T-cell (primary cell): Measurements from ENCODE around the gene MIB2. TPM values are rescaled to one million over a fixed set of nuclear protein-coding genes. Genes with fewer than 3 reads are reported as not detected.
"Not testable (repeated sequence)": the region's sequence is repeated elsewhere in the genome, so short reads cannot be mapped to it uniquely, and the experiment has no call there.

ENCODE experiments used
- ATAC-seq, 4 experiments: fragments of 200-7000 bp in 3 of 4; fragments of 150-1000 bp in 1 of 4; cut with Tn5 transposase; replicated peaks in 1 of 4; 1 replicate in 3 of 4; 2 replicates in 1 of 4; pipeline ENCODE4 v1.10.0; 2021; ENCODE audit warnings: moderate library complexity in 3 of 4, mild to moderate bottlenecking in 2 of 4, moderate number of reproducible peaks in 1 of 4
- CTCF ChIA-PET, 2 donors: fragments of 300-600 bp; sonication (Branson Sonifier 250); formaldehyde crosslinking; loops; one replicate each; lab custom pipeline; 2022; ENCODE audit warnings: antibody characterized with exemption in 2 of 2; lab: Charles Lee
- POLR2A ChIA-PET, 2 donors: fragments of 300-600 bp; sonication (Branson Sonifier 250); formaldehyde crosslinking; loops; one replicate each; lab custom pipeline; 2022; ENCODE audit warnings: antibody characterized with exemption in 2 of 2; lab: Charles Lee
- DNase-seq, 35 experiments: peaks; one replicate each; pipeline versions ENCODE4 v3.0.0 to v3.0.0-alpha.2; 2013 to 2023
- H3K27ac ChIP-seq: one replicate; pipeline ENCODE4 v1.5.1; 2013; ENCODE audit warnings: low read length
- H3K27me3 ChIP-seq, 2 experiments: replicated peaks in 1 of 2; 1 replicate in 1 of 2; 2 replicates in 1 of 2; pipeline versions ENCODE4 v1.6.1 to v1.7.0; 2013; ENCODE audit warnings: low read length in 1 of 2, mixed read lengths in 1 of 2; ENCODE audit not compliant: control insufficient read depth in 2 of 2, insufficient read depth in 2 of 2; ENCODE audit errors: extremely low read depth in 1 of 2
- H3K36me3 ChIP-seq, 2 donors: 1 replicate in 1 of 2; 2 replicates in 1 of 2; pipeline versions ENCODE4 v1.6.1 to v1.7.0; 2013; ENCODE audit warnings: low read length in 1 of 2; ENCODE audit not compliant: control insufficient read depth in 2 of 2, insufficient read depth in 1 of 2; ENCODE audit errors: extremely low read depth in 1 of 2
- H3K4me1 ChIP-seq, 2 experiments: 1 replicate in 1 of 2; 2 replicates in 1 of 2; pipeline versions ENCODE4 v1.6.1 to v1.7.0; 2013; ENCODE audit warnings: low read length in 2 of 2, mixed read lengths in 1 of 2; ENCODE audit not compliant: insufficient read depth in 2 of 2, control insufficient read depth in 1 of 2; ENCODE audit errors: extremely low read depth in 1 of 2
- H3K4me3 ChIP-seq, 2 donors: 1 replicate in 1 of 2; 2 replicates in 1 of 2; pipeline versions ENCODE4 v1.5.1 to v1.7.0; 2013; ENCODE audit warnings: mild to moderate bottlenecking in 2 of 2, low read length in 1 of 2, moderate library complexity in 1 of 2; ENCODE audit not compliant: control insufficient read depth in 1 of 2; ENCODE audit errors: extremely low read depth in 1 of 2
- H3K9me3 ChIP-seq: 2 replicates; pipeline ENCODE4 v1.7.0; 2013
- H3K27ac Mint-ChIP-seq, 2 donors: one replicate each; pipeline ENCODE4 v1.8.0; 2020 to 2021; ENCODE audit warnings: mild to moderate bottlenecking in 2 of 2, mixed read lengths in 2 of 2
- H3K27me3 Mint-ChIP-seq, 2 donors: one replicate each; pipeline ENCODE4 v1.8.0; 2021 to 2022; ENCODE audit warnings: mixed read lengths in 2 of 2
- H3K36me3 Mint-ChIP-seq: one replicate; pipeline ENCODE4 v1.8.0; 2021; ENCODE audit warnings: mixed read lengths
- H3K4me1 Mint-ChIP-seq, 3 donors: one replicate each; pipeline ENCODE4 v1.8.0; 2020 to 2022; ENCODE audit warnings: mixed read lengths in 3 of 3, mild to moderate bottlenecking in 1 of 3
- H3K4me3 Mint-ChIP-seq, 3 donors: one replicate each; pipeline ENCODE4 v1.8.0; 2020 to 2022; ENCODE audit warnings: mild to moderate bottlenecking in 3 of 3, mixed read lengths in 3 of 3, moderate library complexity in 3 of 3
- H3K9me3 Mint-ChIP-seq, 3 donors: one replicate each; pipeline ENCODE4 v1.8.0; 2020 to 2022; ENCODE audit warnings: mixed read lengths in 3 of 3
- WGBS: methylation state at CpG from one replicate; pipeline ENCODE4 v1.1.5; 2013; ENCODE audit warnings: missing lambda C conversion rate; ENCODE audit not compliant: insufficient coverage; 5-methylcytosine and 5-hydroxymethylcytosine counted together
- total RNA-seq, 35 experiments: library from RNA in 6 of 35; stranded (reverse) in 6 of 35; fragments of 120-200 nt in 1 of 35; gene quantifications; one replicate each; pipeline versions ENCODE4 v1.2.1 to v1.2.4 and lab custom pipeline; 2013 to 2026

MIB2 gene
- total RNA-seq, 5 donors from 2014 or later (not counting 1 experiment from before 2014, with no cell fraction given) = 68.9 to 105 (median 103) TPM

DNA sequence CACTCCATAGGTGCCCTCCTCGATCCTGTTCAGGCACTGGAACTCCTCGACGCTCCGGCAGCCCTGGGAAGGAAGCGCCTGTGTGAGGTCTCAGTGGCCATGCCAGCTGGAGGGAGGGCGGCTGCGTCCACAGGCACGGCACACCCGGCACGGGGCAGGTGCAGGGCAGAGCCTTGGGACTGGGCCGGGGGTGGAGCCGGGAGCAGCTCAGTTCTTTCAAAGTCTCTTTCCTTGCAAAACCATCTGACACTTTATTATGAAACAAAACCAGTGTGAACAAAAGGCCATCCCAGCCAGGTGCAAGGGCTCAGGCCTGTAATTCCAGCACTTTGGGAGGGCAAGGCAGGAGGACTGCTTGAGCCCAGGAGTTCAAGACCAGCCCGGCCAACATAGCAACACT, 23.2 kb downstream of the MIB2 start:
- H3K27ac Mint-ChIP-seq, ATAC-seq, H3K9me3 Mint-ChIP-seq, H3K4me3 Mint-ChIP-seq, H3K27me3 Mint-ChIP-seq, H3K4me1 ChIP-seq, H3K4me3 ChIP-seq, POLR2A ChIA-PET, H3K4me1 Mint-ChIP-seq, H3K27me3 ChIP-seq, DNase-seq, CTCF ChIA-PET, H3K27ac ChIP-seq, H3K36me3 Mint-ChIP-seq, H3K9me3 ChIP-seq: not testable (repeated sequence)
- WGBS = 100% methylated on average over 1 of the region's 13 CpGs
- peaks cover 0 to 11% of the 10 kb centered on the region in 2 donors for H3K36me3 ChIP-seq

DNA sequence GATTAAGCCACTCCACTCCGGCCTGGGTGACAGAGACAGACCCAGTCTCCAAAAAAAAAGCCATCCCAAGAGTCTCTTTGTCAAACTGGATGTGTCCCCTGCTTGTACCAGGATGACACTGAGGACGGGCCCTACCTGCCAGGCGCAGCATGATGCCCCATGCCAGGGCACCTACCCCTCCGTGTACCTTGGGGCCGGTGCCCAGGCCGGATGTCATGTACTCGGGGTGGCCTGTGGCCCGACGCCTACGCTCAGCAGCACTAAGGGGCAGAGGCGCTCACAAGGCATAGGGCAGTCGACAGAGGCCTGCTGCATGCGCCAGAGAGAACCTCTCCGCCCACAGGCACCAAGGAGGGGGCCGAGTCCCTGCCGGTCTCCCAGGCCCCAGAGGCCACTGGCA, 24.1 kb downstream of the MIB2 start:
- H3K4me3 ChIP-seq, H3K9me3 Mint-ChIP-seq, H3K27ac ChIP-seq, DNase-seq, H3K27ac Mint-ChIP-seq, CTCF ChIA-PET, H3K36me3 Mint-ChIP-seq, ATAC-seq, H3K27me3 Mint-ChIP-seq, H3K4me1 ChIP-seq, H3K4me3 Mint-ChIP-seq, POLR2A ChIA-PET, H3K9me3 ChIP-seq, H3K4me1 Mint-ChIP-seq, H3K27me3 ChIP-seq: not testable (repeated sequence)
- 98% methylated on average over 16 of the region's 16 CpGs for WGBS
- H3K36me3 ChIP-seq = peaks cover 0 to 11% of the 10 kb centered on the region in 2 donors

DNA sequence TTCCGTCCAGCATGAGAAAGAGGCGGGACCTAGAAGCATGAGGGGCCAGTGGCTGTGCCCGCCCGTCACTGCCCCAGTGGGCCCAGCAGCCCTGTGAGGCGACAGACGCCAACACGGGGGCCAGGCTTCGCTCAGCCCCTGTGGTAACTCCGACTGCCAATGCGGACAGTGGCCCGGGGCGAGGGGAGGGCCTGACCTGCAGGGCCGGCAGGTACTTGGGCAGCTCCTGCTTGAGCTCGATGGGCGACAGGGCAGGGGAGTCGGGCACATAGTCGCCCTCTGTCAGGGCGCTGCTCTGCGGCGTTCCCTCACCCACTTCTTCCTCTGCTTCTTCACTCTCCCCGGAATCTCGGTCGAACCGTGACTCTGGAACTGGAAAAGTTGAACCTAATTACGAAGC, 24.8 kb downstream of the MIB2 start:
- H3K4me3 Mint-ChIP-seq, H3K27me3 Mint-ChIP-seq, H3K4me1 Mint-ChIP-seq, H3K27me3 ChIP-seq, H3K4me3 ChIP-seq, ATAC-seq, H3K9me3 Mint-ChIP-seq, H3K9me3 ChIP-seq, POLR2A ChIA-PET, H3K27ac Mint-ChIP-seq, H3K4me1 ChIP-seq, DNase-seq, H3K36me3 Mint-ChIP-seq, H3K27ac ChIP-seq, CTCF ChIA-PET: not testable (repeated sequence)
- WGBS = no CpG with 5 or more reads among the region's 25 CpGs
- H3K36me3 ChIP-seq = peaks cover 0 to 11% of the 10 kb centered on the region in 2 donors

DNA sequence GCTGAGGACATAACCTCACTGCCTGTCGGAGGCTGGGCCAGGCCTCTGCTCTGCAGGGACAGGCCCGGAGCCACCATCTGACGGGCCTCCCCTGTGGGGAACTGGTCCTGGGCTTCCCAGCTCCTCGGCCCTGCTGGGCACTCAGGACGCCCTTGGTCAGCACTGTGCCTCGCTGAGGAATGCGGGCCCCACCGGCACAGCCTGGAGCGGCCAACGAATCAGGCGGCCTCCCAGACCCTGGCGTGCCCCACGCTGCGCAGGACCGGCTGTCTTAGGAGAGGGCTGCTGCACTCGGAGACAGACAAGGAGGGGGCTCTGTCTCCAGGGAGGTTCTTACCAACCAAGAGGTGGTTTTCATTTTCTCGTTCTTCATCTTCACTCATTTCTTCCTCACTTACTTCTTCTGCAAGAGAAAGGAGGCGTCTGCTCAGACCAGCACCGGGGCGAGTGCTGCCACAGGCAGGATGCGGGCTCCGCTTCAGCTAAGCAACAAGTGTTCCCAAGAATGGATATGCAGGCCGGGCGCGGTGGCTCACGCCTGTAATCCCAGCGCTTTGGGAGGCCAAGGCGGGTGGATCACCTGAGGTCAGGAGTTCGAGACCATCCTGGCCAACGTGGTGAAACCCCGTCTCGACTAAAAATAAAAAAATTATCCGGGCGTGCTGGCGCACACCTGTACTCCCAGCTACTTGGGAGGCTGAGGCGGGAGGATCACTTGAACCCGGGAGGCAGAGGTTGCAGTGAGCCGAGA, 25.6 kb downstream of the MIB2 start:
- POLR2A ChIA-PET, CTCF ChIA-PET, H3K9me3 Mint-ChIP-seq: not testable (repeated sequence)

DNA sequence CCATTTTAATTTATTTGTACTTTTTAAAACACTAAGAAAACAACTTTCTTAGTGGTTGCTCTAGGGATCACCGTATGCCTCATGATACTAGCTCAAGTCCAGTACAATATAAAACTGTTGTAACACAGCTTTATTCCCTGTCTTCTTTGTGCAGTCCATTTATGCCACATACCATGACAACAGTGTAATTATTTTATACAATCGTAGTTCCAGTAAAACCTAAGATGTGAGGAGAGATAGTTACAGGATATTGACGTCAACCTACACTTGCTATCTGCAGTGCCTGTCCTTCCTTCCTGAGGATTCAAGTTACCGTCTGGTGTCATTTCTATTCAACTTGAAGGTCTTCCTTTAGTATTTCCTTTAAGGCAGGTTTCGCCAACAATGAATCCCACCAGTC, 31.0 kb downstream of the MIB2 start:
- 100% methylated on average over 1 of the region's 5 CpGs for WGBS
- H3K4me3 ChIP-seq, DNase-seq, H3K27me3 Mint-ChIP-seq, CTCF ChIA-PET, H3K9me3 ChIP-seq, H3K27ac Mint-ChIP-seq, POLR2A ChIA-PET, H3K4me1 Mint-ChIP-seq, H3K27me3 ChIP-seq, H3K9me3 Mint-ChIP-seq, ATAC-seq, H3K4me3 Mint-ChIP-seq, H3K4me1 ChIP-seq, H3K27ac ChIP-seq: not testable (repeated sequence)
- peaks cover 3 to 32% of the 10 kb centered on the region in 2 donors for H3K36me3 ChIP-seq
- H3K36me3 Mint-ChIP-seq = peaks cover 35% of the 10 kb centered on the region

More for the DNA sequence above, 25.6 kb downstream of the MIB2 start:
- not testable (repeated sequence) for H3K27ac ChIP-seq, H3K4me3 Mint-ChIP-seq, H3K27me3 ChIP-seq, DNase-seq, H3K4me1 ChIP-seq, H3K27ac Mint-ChIP-seq, ATAC-seq, H3K9me3 ChIP-seq, H3K4me3 ChIP-seq, H3K4me1 Mint-ChIP-seq, H3K36me3 Mint-ChIP-seq, H3K27me3 Mint-ChIP-seq
- H3K36me3 ChIP-seq = peaks cover 0 to 11% of the 10 kb centered on the region in 2 donors
- 95% methylated on average over 14 of the region's 38 CpGs for WGBS

DNA sequence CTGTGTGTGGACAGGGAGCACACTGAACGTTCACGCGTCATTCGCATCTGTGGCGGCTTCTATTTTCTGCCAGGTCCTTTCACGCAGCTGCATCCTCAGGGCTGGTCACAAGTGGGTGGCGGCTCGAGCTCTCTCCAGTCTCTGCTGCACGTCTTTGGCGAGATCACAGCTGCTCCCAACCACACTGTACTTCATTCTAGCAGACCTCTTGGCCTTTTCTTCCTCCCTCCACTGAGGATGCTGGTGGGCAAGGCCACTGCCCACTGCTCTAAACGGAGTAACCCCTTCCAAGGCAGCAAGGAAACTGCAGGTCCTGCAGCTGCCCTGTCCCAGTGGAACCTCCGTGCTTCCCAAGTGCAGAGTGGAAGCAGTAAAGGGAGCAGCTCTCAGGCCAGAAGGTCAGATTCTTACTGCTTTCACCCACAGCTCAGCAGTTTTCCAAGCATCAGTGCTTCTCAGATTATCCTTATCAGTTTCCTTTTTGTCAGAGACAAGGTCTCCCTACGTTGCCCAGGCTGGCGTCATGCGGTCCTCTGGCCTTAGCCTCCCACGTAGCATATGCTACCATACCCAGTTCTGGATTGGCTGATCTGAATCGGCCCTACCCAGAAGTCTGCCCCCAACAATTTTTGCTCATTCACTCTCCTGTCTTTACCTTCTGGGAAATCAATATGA, 32.4 kb downstream of the MIB2 start:
- H3K27me3 Mint-ChIP-seq, H3K9me3 Mint-ChIP-seq, DNase-seq, H3K4me1 ChIP-seq, H3K4me3 Mint-ChIP-seq, H3K4me1 Mint-ChIP-seq, ATAC-seq, H3K27ac Mint-ChIP-seq, POLR2A ChIA-PET, H3K4me3 ChIP-seq, H3K27ac ChIP-seq, H3K9me3 ChIP-seq, H3K27me3 ChIP-seq, CTCF ChIA-PET: not testable (repeated sequence)
- peaks cover 7 to 43% of the 10 kb centered on the region in 2 donors for H3K36me3 ChIP-seq
- H3K36me3 Mint-ChIP-seq = peaks cover 46% of the 10 kb centered on the region
- WGBS = 95% methylated on average over 6 of the region's 17 CpGs
